Measurements from ENCODE around the gene SPG11.

Gene SPG11

GRCh38 chr15:44529864-44530604 lies 133.4 kb downstream of the SPG11 start:
- no peak for DNase-seq (ENCODE audit: low read depth)

- DNase-seq (ENCODE audit: low read depth) = no peak
These were observed 136.2 kb downstream of the SPG11 start for GRCh38 chr15:44527241-44527640.

- DNase-seq (ENCODE audit: low read depth) = no peak
These were observed 138.4 kb downstream of the SPG11 start for GRCh38 chr15:44525018-44525417.

GRCh38 chr15:44519537-44519936 lies 143.9 kb downstream of the SPG11 start:
- no peak for DNase-seq (ENCODE audit: low read depth)

- DNase-seq (ENCODE audit: low read depth) = no peak
These were observed 147.0 kb downstream of the SPG11 start for GRCh38 chr15:44516436-44516835.
